Measurements from ENCODE around the gene BLM.
"Not testable (repeated sequence)": the region's sequence is repeated elsewhere in the genome, so short reads cannot be mapped to it uniquely, and the experiment has no call there.

BLM gene

DNA sequence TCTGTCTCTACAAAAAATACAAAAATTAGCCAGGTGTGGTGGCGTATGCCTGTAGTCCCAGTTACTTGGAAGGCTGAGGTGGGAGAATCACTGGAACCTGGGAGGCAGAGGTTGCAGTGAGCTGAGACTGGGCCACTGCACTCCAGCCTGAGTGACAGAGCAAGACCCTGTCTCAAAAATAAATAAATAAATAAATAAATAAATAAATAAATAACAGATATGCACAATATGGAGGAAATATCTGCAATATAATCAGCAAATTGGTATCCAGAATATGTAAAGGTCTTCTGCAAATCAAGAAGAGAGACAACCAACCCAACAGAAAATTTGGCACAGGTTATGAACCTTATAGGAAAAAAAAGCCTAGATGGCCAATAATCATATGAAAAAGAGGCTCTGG, 132.3 kb downstream of the BLM start:
- not testable (repeated sequence) for DNase-seq (ENCODE audit: low read depth in 2 of 2)

DNA sequence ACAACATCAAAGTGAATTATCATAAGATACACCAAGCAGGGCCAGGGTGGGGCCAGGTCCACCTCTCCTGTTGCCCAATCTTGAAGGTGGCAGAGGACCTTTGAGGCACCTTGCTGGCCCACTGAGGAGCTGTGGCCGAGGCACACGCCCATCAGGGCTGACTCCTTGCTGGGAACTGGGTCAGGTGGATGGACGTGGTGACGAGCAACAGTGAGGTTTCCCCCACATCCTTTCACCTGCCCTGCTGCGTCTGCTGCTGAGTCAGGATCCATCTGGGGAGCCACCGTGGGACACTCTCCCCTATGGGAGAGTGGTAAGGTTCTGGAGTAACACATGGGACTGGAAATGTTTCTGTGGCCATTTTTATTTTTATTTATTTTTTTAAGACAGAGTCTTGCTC, 134.0 kb downstream of the BLM start:
- DNase-seq (ENCODE audit: low read depth in 2 of 2): no peak

DNA sequence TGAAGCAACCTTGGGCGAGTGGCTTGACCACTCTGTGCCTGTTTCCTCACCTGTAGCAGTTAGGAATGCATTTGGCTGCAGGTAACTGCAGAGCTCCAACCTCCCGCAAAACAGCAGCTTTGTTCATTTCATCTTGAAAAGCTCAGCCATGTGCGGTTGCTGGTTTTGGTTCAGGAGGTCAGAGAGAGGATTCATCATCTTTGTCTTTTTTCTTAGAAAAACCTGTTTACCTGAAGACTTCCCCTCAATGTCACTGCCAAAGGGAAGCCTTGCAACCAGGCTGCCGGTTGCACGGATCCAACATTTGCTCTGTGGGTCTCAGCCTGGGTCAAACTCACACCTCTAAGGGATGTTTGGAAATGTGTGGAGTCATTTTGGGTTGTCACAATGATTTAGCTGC, 134.8 kb downstream of the BLM start:
- DNase-seq (ENCODE audit: low read depth in 2 of 2): no peak

DNA sequence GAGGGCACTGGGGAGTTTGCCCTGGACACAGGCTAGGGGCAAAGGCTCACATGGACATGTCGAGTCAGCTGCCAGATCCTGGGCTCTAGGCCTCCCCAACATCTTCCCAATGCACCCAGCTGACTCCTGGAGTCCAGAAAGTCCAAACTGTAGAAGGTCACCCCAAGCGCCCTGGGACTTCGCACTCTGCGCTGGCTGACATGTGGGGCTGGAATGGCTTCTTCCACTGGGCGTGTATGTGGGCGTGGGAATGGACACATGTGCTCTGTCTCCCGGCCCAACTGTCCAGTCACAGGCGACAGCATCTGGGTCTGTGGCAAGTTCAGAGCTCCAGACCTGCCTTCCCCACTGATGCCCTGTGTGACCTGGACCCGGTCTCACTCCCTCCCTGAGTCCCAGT, 138.0 kb downstream of the BLM start:
- DNase-seq (ENCODE audit: low read depth in 2 of 2): no peak

DNA sequence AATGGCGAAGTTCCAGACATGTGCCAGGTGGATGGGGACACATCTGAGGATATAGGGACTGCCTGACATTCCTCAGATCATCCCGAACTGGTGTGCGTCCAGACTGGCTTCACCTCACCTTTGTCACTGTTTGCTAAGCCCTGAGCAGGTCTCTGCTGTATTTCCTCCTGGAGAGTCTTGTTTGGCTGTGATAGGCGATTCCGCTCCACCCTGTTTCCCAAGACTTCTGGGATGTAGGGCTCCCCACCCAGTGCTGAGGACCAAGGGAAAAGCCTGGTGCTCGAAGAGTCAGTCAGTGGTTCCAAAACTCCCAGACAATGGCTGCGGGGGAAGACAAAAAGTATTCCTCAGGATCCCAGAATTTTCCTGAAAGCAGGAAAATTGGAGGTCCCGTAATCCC, 140.2 kb downstream of the BLM start:
- no peak for DNase-seq (ENCODE audit: low read depth in 2 of 2)

DNA sequence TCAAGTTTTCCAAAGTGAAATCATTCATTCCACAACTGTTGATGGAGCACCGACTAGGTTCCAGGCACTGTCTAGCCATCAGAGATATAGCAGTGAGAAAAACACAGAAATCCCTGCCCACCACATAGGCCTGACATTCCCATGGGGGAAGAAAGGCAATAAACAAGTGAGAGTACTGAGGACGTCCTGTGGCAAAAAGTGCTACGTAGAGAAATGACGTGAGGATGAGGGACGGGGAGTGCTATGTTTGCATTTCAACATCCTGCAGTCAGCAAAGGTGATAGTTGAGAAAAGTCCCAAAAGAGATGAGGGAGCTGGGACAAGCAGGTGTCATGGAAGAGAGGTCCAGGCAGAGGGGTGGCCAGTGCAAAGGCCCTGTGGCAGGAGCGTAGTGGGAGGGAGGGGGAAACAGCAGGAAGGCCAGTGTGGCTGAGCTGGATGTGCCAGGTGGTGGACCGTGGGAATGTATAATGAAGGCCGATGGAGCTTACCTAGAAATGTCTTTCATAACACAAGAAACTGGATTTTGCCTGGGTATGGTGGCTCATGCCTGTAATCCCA, 140.8 kb downstream of the BLM start:
- no peak for DNase-seq (ENCODE audit: low read depth in 2 of 2)

DNA sequence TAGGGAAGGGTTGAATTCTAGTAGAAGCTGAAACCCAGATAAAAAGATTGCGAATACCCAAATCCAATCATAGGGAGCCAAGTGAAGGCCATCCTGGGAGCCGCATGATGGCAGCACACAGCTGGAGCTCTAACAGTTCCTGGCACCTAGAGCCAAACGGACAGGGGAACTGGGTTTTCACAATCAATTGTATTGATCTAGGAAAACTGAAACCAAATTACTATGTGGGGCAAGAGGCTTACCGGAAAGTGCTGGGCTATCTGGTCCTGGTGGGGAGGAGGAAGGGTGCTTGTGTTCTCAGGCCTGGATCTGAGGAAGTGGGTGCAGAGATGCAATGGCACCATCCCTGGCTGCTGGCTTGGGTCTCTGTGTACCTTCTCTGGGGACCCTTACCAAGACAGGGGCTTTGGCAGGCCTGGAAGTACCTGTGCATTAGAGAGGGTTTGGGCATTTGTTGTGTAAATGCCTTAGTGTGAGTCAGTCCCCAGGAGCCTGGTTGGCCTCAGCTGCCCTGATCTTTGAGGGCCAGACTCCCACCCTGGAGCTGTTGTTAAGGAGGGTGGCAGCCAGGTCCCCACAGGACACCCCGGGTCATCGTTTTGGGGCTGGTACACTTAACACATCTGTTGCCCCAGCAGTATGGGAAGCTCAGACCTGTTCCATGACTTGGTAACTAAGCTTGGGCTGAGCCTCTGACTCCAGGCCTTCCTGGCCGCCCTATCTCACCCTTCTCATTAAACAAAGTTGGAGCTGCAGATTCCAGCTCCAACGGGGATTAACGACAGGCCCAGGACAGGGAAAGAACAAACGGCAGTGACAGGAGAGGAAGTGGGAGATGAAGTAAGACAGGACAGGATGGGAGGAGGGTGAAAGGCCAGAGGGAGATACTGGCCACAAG, 142.3 kb downstream of the BLM start:
- DNase-seq (ENCODE audit: low read depth in 2 of 2): no peak

DNA sequence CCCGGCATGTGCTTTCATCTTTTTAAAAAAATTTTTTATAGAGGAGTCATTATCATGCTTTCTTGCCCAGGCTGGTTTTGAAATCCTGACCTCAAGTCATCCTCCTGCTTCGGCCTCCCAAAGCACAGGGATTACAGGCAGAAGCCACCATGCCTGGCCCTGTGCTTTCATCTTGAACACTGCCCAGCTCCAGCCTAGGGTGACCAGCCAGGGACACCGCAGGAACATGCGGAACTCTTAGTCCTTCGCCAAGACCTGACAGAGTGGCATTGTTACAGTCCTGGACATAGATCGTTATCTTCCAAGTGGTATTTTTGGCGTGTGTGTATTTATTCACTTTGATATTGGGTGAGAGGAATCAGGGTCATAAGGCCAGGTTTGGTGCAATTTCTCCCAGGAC, 143.3 kb downstream of the BLM start:
- DNase-seq (ENCODE audit: low read depth in 2 of 2): no peak

DNA sequence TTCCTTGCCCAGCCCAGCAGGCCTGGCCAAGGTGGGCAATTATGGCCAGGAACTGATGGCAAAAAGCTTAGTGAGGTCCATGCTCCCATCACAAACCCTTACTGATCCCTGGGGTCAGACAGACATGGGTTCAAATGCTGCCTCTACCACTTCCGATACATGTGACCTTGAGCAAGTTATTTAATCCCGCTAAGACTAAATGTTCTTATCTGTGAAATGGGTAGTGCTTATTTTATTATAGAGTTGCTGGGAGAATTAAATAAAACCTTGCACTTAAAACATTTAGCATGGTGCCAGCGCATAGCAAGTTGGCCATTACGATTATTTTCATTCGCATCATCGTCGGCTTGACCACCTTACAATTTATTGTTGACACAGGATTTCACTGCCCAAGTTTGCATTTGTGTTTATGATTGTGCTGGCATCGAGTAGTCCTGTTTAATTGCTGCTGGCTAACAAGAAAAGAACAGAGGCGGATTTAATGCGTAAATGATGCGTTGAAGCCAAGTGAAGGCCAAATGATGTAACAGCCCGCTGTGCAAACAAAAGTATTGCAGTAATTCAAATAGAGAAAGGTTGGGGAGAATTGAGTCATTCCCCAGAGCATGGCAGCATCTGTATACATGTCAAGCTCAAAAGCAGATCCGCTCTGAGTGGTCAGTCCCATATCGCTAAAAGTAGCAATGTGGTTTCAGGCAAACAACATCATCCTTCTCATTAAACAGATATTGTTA, 144.0 kb downstream of the BLM start:
- DNase-seq (ENCODE audit: low read depth in 2 of 2): no peak

DNA sequence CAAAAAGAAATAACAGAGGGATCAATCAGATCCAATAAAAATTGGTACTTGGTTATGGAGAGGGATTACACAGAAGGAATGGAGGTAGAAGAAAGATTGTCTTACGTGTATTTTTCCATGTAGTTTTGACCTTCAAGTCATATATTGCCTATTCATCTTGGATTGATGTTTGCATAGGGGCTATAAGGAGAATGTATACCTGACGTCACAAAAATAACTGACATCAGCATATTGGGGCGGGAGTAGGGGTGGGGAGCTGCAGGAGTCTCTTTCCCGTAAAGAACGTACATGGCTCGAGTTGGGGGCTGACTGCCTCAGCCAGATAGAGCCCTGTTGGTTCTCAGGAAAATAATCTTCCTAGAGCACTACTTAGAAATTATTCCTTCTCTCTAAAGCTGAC, 145.3 kb downstream of the BLM start:
- DNase-seq (ENCODE audit: low read depth in 2 of 2): no peak

DNA sequence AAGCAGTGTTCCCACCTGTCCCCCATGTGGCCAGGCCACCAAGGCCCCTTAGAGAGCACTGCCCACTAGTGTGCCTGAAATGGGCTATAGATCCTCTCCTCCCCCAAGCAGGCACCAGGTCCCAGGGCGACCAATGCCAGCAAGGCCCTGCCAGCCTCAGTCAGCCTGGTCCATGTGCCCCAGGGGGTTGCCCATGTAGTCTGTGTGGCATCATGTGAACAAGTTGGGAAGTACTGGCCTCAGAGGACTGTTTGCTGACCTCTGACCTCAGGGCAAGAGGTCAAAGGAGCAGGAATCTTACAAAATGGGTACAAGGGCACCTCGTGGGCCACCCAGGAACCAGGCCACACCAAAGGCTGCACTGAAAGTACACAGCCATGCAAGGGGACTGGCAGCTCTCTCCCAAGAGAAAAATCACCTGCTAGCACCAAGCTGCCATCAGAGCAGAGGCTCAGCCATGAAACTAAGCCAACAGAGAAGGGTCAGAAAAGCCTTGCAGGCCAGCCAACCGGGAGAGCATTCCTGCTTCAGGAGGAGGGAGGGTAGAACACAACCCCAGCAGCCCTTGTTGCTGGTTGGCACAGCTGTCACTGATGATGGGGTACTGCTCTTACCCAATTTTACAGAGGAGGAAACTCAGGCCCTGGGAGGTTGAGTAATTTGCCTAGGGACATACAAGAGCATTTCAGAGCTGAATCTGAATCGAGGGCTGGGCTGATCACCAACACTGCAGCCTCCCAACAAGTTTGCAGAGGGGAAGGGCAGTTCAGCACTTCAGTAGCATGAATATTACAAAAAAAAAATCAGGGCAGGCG, 146.0 kb downstream of the BLM start:
- no peak for DNase-seq (ENCODE audit: low read depth in 2 of 2)

DNA sequence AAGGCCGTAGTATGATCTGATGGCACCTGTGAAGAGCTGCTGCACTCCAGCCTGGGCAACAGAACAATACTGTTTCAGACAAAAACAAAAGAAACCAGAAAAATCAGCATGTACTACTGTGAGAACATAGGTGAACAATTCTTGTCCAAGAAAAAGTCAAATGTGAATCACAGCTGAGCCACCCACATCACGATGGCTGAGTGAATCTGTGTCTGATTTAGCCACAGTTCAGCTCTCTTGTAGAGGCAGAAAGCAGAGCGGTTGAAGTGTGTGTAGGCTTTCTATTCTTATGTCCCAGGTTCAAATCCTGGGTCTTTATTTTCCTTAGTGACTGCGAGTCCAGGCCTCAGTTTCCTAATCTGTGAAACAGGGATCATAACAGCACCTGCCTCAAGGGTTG, 146.8 kb downstream of the BLM start:
- DNase-seq (ENCODE audit: low read depth in 2 of 2): no peak

DNA sequence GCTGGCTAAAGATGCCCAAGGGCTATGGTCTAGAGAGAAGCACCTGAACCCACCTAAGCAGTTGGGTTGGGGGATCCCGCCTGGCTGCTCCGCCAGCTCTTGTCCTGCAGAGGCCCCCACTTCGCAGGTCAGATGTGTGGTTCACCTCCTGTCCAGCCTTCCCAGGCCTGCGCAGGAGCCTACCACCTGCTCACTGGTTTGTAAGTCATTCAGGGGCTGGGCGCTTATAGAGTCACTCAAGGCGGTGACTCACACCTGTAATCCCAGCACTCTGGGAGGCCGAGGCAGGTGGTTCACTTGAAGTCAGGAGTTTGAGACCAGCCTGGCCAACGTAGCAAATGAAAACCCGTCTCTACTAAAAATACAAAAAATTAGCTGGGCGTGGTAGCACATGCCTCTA, 147.4 kb downstream of the BLM start:
- DNase-seq (ENCODE audit: low read depth in 2 of 2): no peak

DNA sequence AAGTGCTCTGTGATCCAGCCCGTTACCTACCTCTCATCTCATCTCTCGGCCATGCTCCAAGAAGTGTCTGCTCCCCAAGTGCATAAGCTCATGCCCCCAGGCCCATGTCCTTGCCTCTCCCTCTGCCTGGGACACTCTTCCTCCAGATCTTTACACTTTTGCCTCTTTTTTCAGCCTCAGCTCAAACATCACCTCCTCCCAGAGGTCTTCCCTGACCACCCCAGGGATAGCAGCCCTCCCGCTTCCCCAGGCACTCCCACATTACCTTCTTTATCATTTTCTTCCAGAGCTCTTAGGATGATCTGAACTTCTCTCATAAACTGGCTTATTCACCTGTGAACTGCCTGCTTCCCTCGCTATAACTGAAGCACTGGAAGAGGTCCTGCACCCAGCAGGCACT, 148.6 kb downstream of the BLM start:
- no peak for DNase-seq (ENCODE audit: low read depth in 2 of 2)
